GM12878 (cell line): ENCODE results near the gene SNAP29.

Source experiments
- CBX3 ChIP-seq: fragments of 200-600 bp; sonication (generic); IDR thresholded peaks from 2 replicates; pipeline ENCODE4 v1.6.1; 2016; ENCODE audit warnings: low read depth, borderline replicate concordance
- CTCF ChIP-seq, 3 experiments: IDR thresholded peaks in 2 of 3; conservative IDR thresholded peaks in 1 of 3; 2 replicates each; pipeline ENCODE4 v1.5.1; 2011; ENCODE audit warnings: low read depth in 3 of 3, low read length in 3 of 3, mild to moderate bottlenecking in 3 of 3, control low read depth in 2 of 3, moderate library complexity in 2 of 3, inconsistent platforms in 1 of 3, mixed read lengths in 1 of 3; ENCODE audit not compliant: control insufficient read depth in 2 of 3, insufficient read depth in 1 of 3; ENCODE audit errors: extremely low read depth in 1 of 3
- FOXM1 ChIP-seq: IDR thresholded peaks from 2 replicates; pipeline ENCODE4 v1.6.1; 2012; ENCODE audit warnings: low read depth, mild to moderate bottlenecking, inconsistent platforms, low read length, moderate library complexity
- HDAC6 ChIP-seq: fragments of 200-600 bp; sonication (generic); IDR thresholded peaks from one replicate; pipeline ENCODE4 v1.8.0; 2017; ENCODE audit warnings: antibody characterized with exemption; ENCODE audit not compliant: unreplicated experiment
- MXI1 ChIP-seq: fragments of 150-350 bp; IDR thresholded peaks from 2 replicates; pipeline ENCODE4 v1.6.1; 2011; ENCODE audit warnings: low read depth, mild to moderate bottlenecking, inconsistent platforms, low read length, improper control_type of control experiment
- POLR2A ChIP-seq: IDR thresholded peaks from 2 replicates; pipeline ENCODE4 v1.6.1; 2011; ENCODE audit warnings: low read depth, mild to moderate bottlenecking, low read length
- TCF12 ChIP-seq: IDR thresholded peaks from 2 replicates; pipeline ENCODE4 v1.6.1; 2011; ENCODE audit warnings: low read depth, mild to moderate bottlenecking, low read length
- TF ChIP-seq, protein P1 (sequence below): IDR thresholded peaks from 2 replicates; pipeline ENCODE4 v1.6.1; 2012; ENCODE audit warnings: low read length, inconsistent platforms
- TF ChIP-seq, protein P2 (sequence below): fragments of 450-650 bp; IDR thresholded peaks from 2 replicates; pipeline ENCODE4 v1.6.1; 2016; ENCODE audit warnings: mild to moderate bottlenecking, moderate library complexity, borderline replicate concordance

DNA sequence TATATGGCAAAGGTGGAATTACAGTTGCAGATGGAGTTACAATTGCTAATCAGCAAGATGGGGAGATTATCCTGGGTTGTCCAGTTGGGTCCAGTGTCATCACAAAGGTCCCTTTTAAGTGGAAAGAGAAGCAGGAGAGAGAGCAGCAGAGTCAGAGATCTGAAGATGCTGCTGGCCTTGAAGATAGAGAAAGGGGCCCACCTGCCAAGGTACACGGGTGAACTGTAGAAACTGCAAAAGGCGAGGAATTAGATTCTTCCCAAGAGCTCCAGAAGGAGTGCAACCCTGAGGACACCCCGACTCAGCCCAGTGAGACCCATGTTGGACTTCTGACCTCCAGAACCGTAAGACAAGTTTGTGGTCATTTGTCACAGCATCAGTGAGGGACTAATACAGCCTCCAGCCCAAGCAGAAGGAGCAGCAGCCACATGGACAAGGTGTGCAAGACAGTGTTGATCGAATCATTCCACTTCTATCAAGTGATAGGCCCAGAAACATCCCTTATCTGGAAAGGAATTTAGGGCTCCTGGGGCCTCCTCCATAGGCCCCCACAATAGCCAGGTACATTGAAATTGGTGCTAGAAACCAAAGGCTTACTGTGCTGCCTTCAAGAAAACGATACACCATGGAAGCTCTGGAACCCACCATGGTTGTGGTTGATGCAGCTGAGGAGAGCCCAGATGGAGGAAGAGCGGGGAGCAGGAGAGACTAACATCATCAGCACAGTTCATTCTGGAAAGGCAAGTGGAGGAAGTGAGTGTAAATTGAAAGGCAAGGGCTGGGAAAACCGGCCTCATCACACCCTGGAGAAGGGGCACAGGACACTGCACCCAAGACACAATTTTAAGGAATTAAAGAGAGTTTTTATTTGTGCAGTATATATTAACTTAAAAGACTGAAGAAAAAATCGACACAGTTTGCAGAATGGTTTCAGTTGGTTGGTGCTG lies 23.3 kb downstream of the SNAP29 start:
- TF ChIP-seq CTCF (IDR thresholded peaks at IDR 0.05 in 2 of 3, conservative IDR thresholded peaks at IDR 0.05 in 1 of 3; ENCODE audit: control insufficient read depth in 2 of 3, extremely low read depth in 1 of 3, insufficient read depth in 1 of 3, low read depth in 3 of 3, low read length in 3 of 3) (no peak), CBX3 (no peak), FOXM1 (no peak), MXI1 (no peak), HDAC6 (no peak), POLR2A (no peak), TCF12 (no peak)
- TF ChIP-seq, protein P1, sequence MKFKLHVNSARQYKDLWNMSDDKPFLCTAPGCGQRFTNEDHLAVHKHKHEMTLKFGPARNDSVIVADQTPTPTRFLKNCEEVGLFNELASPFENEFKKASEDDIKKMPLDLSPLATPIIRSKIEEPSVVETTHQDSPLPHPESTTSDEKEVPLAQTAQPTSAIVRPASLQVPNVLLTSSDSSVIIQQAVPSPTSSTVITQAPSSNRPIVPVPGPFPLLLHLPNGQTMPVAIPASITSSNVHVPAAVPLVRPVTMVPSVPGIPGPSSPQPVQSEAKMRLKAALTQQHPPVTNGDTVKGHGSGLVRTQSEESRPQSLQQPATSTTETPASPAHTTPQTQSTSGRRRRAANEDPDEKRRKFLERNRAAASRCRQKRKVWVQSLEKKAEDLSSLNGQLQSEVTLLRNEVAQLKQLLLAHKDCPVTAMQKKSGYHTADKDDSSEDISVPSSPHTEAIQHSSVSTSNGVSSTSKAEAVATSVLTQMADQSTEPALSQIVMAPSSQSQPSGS, result no peak
- TF ChIP-seq, protein P2, sequence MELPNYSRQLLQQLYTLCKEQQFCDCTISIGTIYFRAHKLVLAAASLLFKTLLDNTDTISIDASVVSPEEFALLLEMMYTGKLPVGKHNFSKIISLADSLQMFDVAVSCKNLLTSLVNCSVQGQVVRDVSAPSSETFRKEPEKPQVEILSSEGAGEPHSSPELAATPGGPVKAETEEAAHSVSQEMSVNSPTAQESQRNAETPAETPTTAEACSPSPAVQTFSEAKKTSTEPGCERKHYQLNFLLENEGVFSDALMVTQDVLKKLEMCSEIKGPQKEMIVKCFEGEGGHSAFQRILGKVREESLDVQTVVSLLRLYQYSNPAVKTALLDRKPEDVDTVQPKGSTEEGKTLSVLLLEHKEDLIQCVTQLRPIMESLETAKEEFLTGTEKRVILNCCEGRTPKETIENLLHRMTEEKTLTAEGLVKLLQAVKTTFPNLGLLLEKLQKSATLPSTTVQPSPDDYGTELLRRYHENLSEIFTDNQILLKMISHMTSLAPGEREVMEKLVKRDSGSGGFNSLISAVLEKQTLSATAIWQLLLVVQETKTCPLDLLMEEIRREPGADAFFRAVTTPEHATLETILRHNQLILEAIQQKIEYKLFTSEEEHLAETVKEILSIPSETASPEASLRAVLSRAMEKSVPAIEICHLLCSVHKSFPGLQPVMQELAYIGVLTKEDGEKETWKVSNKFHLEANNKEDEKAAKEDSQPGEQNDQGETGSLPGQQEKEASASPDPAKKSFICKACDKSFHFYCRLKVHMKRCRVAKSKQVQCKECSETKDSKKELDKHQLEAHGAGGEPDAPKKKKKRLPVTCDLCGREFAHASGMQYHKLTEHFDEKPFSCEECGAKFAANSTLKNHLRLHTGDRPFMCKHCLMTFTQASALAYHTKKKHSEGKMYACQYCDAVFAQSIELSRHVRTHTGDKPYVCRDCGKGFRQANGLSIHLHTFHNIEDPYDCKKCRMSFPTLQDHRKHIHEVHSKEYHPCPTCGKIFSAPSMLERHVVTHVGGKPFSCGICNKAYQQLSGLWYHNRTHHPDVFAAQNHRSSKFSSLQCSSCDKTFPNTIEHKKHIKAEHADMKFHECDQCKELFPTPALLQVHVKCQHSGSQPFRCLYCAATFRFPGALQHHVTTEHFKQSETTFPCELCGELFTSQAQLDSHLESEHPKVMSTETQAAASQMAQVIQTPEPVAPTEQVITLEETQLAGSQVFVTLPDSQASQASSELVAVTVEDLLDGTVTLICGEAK, result no peak
